Daoy (cell line): ENCODE data around the gene EEF1AKMT1. TPM values are rescaled to one million over a fixed set of nuclear protein-coding genes. Genes with fewer than 3 reads are reported as not detected.

ENCODE experiments used
- DNase-seq: peaks from one replicate; pipeline ENCODE4 v3.0.0-alpha.2; 2015; ENCODE audit warnings: low read depth
- total RNA-seq: library from RNA; depleted of rRNA; stranded (reverse); fragments of >200 nt; shearing (Covaris generic); gene quantifications from 2 replicates; pipeline ENCODE4 v1.2.3, GENCODE V29; 2014; rRNA removed

The EEF1AKMT1 gene, protein sequence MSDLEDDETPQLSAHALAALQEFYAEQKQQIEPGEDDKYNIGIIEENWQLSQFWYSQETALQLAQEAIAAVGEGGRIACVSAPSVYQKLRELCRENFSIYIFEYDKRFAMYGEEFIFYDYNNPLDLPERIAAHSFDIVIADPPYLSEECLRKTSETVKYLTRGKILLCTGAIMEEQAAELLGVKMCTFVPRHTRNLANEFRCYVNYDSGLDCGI
- 9.8 and 10.4 TPM in 2 replicates for total RNA-seq

- peak; percentile 96 for DNase-seq
These were observed at the start of gene EEF1AKMT1 for GRCh38 chr13:20773194-20774080. Gene EEF1AKMT1, minus strand, starts transcription at chr13:20773961. Its CDS starts 16,363 bp downstream, at chr13:20757598.

DNA sequence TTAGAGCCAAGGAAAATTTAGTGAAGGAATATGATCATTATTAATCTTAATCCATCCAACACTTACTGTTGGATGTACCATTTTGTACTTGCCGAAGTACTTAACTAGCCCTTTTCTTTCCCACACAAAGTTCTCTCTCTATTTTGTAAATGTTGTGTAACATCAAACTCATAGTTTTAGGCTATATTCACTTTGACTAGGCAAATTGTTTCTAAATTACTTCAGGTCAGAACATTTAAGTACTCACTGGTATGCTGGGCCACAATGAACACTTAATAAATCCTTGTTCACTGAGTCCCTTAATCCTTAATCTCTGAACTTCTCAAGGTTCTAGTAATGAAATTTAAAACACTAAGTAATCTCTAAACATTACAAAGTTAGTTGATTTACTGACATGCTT lies 49.3 kb upstream of the EEF1AKMT1 start:
- DNase-seq = no peak

DNA sequence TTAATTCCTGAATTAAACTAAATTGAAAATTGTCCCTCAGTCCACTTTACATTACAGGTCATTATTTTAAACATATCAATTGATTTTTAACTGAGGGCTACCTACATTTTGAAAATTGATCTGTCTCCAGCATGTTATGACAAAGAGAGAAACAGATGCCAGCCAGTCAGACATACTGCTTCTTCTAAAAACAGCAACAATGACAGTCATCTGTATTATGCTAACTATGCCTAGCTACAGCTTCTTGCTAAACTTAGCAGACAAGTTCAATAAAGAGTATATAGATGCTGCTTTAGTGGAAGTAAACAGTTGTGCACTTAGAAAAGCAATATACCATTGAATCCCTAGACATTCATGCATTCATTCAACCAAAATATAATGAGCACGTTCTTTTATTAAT lies 48.6 kb upstream of the EEF1AKMT1 start:
- DNase-seq = no peak

GRCh38 chr13:20819715-20820114 lies 46.0 kb upstream of the EEF1AKMT1 start:
- DNase-seq = no peak

GRCh38 chr13:20815464-20815863 lies 41.7 kb upstream of the EEF1AKMT1 start:
- DNase-seq = no peak

- DNase-seq = peak; percentile 91
These were observed 40.6 kb upstream of the EEF1AKMT1 start for GRCh38 chr13:20814224-20814910.

DNA sequence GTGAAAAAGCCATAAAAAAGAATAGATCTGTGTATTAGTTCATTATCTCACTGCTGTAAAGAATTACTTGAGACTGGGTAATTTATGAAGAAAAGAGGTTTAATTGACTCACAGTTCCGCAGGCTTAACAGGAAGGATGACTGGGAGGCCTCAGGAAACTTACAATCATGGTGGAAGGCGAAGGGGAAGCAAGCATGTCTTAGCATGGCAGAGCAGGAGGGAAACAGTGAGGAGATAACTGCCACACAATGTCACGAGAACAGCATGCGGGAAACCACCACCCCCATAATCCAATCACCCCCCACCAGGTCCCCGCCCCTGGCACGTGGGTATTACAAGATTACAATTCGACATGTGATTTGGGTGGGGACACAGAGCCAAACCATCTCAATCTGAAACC lies 39.1 kb upstream of the EEF1AKMT1 start:
- DNase-seq = no peak

GRCh38 chr13:20810808-20811207 lies 37.0 kb upstream of the EEF1AKMT1 start:
- DNase-seq = no peak

GRCh38 chr13:20808874-20809273 lies 35.1 kb upstream of the EEF1AKMT1 start:
- DNase-seq = no peak

DNA sequence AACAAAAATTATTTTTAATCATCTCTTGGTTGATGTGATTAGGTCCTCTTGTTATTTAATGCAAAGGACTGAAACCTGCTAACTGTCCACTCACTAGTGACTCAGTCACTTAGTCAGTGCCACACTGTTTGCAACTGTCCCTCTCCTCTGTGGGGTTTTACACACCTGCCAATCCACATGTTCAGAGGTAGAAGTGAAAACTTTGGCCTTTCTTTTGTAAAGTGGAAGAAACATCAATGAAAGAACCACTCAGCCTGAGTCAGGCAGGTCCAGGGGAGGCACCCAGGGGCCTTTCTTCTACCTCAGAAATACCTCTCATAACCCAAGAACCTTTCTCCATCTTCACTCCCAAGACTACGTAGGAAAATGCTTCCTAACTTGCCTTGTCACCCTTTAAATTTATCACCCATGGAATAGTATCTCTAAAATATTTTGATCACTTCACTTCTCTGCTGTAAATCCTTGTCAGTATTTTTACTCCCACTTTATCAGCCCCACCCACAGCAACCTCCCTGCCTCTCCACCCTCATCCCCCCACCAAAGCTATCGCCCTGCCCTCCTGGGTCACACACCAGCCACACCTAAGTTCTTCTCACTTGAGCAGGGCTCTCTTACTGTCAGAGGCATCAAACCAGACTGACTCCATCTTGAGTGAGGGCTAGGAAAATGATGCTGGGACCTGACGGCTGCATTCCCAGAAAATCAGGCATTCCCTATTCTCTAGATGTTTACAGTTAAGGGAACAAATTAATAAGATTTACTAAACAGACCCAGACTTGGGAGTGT lies 29.6 kb upstream of the EEF1AKMT1 start:
- DNase-seq = no peak

DNA sequence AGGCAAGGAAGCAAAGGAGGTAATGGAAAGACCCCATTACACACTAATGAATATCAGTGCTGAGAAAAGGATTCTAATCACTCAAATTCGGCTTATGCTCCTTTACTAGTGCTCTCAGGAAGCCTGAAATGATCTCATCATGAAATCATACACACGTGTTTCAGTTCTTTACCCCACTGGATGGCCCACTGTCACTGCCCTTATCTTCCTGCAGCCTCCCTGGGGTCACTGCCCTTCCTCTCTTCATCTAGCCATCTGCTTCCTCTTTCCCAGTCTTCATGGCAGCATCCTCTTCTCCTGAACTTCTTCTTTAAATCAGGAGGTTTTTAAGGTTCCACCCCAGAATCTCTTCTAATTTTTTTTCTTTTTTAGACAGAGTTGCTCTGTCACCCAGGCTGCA lies 27.9 kb upstream of the EEF1AKMT1 start:
- no peak for DNase-seq

- no peak for DNase-seq
These were observed 26.1 kb upstream of the EEF1AKMT1 start for GRCh38 chr13:20799726-20800416.

GRCh38 chr13:20798027-20798426 lies 24.3 kb upstream of the EEF1AKMT1 start:
- DNase-seq = no peak

GRCh38 chr13:20796791-20797508 lies 23.2 kb upstream of the EEF1AKMT1 start:
- DNase-seq = no peak

DNA sequence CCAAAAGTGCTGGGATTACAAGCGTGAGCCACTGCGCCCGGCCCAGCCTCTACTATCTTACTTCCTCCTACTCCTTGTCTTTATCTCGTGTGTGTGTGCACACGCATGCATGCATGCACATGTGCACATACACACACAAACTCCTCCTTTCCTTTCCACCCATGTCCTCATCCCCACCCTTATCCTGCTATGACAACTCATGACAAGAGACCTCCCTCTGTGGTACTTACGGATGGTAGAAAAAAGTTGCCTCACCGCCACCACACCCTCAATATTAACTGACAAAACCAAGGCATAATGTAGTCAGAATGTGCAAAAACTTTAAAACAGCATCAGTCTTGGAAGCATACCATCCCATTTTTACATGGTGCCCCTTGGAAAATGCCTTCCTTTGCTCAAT lies 15.9 kb upstream of the EEF1AKMT1 start:
- no peak for DNase-seq

DNA sequence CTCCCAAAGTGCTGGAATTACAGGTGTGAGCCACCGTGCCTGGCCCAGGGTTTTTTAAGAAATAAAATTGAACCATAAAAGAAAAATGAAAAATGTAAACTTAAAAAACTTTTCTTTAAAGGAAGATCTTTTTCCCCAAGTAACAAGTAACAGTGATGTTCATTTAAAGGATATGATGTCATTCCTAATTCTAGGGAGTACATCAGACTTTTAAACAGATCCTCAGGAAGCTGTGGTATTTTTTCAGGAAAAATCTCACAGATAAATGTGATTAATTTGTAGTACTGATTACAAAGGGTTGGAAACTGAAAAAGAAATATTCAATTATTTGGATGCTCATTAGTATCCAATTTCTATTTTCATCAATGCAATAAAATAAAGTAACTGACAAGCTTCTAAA lies 14.6 kb upstream of the EEF1AKMT1 start:
- DNase-seq = no peak

- no peak for DNase-seq
These were observed 13.4 kb upstream of the EEF1AKMT1 start for GRCh38 chr13:20787180-20787579.

- no peak for DNase-seq
These were observed 8.5 kb upstream of the EEF1AKMT1 start for GRCh38 chr13:20782116-20782708.

GRCh38 chr13:20780317-20780716 lies 6.6 kb upstream of the EEF1AKMT1 start:
- no peak for DNase-seq

- no peak for DNase-seq
These were observed 5.6 kb upstream of the EEF1AKMT1 start for GRCh38 chr13:20779405-20779804.
